GM18907 (cell line): Measurements from ENCODE around the gene NKD2.

Source experiments
- ATAC-seq: cut with Tn5 transposase; IDR thresholded peaks from one replicate; pipeline ENCODE4 v1.9.1; 2021; ENCODE audit warnings: mild to moderate bottlenecking, moderate library complexity; ENCODE audit not compliant: unreplicated experiment

NKD2 gene

DNA sequence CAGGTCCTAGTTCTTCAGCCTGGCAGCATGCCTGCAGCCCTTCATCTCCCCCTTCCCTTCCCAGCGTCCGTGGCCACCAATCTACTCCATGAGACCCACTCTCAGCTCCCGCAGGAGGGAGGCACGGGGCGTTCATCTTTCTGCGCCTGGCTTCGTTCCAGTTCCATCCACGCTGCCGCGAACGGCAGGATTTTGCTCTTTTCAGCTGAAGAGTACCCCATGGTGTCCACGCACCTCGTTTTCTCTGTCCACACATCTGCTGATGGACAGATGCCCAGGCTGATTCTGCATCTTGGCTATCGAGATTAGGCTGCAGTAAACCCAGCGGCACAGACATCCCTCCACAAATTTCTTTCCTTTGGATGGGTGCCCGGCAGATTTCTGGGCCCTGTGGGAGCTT is 30.5 kb upstream of the NKD2 start:
- no peak for ATAC-seq

DNA sequence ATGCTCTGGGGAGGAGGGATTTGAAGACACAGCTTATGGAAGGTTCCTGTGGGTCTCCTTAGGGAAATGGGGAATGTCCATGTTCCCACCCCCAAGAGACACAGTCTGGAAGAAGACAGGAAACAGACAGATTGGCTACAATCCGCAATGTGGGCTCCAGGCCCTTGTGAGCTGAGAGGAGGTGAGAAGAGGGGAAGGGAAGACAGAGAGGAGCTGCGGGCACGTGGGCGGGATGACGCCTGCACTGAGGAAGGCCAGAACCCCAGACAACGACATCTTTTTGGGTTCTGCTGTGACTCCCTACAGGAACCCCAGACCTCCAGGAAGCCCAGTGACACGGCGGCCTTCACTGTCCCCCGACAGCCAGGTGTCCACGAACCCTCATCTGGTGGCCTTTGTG is 29.9 kb upstream of the NKD2 start:
- ATAC-seq, result no peak

DNA sequence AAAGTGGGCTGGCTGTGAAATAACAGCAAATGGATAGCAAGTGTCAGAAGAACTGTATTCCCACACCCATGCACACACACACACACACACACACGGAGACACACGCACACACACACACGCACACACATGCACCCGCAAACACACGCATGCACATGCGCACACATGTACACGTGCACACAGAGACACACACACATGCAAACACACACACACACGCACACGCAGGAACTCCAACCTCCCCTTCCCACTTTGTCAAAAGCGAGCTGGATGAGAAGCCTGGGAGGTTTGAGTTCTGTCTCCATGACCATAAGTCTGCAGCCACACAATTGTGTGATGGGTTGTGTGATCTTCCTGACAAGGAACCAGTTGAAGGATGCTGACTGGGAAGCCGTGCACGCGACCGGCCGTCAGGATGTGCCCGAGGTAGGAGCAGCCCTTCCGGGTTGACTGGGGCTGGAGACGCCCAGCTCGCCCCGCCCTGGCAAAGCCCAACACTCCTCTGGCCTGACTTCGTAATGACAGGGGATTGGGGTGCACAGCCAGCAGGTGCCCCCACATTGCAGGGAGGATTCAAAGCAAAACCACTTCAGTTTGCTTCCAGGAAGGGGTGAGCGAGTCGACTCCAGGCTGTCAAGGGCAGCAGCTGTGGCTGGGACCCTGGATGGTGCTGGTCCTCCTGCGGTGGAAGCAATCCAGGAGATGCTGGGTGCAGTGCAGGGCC is 29.3 kb upstream of the NKD2 start:
- no peak for ATAC-seq

DNA sequence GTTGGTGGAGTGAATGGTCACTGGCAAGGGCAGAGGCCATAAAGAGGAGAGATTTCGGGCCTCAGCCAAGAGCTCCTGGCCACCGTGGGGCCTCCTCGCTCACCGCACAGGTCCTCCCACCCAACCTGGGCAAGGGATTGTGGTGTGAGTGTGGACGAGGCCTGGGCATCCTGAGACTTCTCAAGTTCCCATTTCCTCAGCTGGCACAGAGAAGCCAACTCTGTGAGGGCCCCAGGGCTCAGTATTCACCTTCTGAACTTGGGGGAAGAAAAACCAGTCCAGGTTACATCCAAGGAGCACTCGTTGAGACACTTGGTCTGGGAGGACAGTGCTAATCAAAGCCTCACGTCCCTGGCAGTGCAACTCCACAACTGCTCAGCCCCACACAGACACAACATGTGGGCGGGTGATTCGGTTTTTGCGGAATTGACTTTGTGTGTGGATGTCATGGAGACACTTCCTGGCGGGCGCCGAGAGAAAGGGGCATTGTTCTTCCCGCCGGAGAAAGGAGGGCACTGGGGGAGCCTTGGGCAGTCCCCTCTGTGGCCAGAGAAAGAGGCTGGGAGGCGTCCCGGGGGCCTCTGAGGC is 28.5 kb upstream of the NKD2 start:
- ATAC-seq, result no peak

DNA sequence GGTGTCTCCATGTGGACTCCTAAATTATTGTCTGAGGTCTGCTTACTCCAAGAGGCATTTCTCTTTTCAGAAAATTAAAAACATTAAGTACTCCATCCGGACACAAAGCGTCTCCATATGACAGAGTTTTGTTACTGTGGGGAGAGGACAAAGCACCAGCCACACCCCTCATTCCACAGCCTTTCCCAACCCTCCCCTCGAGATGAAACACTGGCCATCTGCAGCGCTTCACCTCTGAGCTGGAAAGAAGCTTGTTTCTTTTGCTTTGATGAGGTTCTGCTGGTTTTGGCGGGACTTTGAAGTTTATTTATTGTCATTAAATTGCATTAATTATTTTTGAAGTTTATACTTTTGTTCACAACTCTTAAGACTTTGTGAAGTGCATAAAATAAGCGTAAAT is 27.6 kb upstream of the NKD2 start:
- ATAC-seq, result no peak

DNA sequence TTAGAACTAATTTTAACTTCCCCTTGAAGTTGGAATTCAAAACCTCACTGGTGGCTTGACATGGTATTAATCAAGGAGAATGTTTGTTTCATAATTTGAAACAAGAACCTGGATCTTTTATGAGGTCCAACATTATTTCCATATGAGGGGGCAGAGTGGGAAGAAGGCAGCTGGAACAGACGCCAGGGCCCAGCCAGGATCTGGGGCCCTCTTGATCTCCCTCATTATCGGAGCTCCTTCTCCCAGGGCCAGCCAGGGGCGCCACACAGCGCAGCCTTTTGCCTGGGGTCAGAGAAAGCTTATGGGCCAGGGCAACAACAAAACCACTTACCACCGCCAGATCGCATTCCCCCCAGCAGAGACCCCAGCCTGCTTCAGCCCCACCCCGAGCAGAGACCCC is 27.1 kb upstream of the NKD2 start:
- ATAC-seq, result no peak

DNA sequence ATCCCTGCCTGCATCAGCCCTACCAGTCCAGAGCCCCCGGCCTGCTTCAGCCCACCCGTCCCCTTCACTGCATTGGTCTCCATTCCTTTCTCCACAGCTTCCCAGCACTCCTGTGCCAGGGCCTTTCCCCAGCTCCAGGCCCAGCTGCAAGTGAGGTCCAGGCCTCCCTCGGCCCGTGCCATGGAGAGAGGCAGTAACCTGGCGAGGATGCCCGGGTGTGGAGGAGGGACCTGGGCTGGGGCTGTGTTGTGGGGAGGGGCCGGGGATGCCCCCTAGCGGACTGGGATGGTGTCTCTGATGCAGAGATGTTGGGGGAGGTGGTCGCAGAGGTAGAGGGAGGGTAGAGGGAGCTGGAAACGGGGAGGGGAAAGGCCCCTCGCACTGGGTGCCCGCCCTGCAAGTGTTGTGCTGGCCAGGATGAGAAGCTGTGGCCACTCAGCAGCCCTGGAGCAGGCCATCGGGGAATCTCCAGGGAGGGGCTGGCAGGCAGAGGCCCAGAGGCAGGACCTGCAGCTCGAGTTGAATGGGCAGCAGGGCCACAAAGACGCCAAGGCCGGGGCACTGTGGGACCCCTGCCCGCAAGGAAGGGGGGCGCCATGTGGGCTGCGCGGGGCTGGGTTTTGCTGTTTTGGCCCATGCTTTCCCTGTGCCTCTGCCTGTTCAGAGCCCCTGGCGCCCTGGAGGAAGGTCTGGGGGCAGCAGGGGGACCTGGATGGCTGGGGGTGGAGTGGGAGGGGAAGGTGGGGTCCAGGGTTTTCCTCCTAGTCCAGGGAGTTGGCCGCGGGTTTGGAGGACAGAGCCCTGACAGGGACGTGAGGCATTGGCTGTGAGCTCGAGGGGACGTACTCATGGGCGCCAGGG is 26.0 kb upstream of the NKD2 start:
- ATAC-seq, result no peak

DNA sequence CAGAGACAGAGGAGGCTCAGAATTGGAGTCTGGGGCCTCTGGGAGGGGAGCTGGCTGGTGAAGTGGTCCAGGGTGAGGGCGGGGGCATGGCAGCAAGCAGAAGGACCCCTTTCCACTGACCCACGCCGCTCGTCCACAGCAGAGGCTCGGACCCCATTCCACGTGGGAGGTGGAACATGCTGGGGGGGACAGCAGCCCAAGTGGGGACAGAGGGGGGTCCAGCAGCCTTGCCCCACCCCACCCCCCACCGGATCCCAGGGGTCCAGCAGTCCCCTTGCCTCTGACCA is 25.4 kb upstream of the NKD2 start:
- no peak for ATAC-seq

DNA sequence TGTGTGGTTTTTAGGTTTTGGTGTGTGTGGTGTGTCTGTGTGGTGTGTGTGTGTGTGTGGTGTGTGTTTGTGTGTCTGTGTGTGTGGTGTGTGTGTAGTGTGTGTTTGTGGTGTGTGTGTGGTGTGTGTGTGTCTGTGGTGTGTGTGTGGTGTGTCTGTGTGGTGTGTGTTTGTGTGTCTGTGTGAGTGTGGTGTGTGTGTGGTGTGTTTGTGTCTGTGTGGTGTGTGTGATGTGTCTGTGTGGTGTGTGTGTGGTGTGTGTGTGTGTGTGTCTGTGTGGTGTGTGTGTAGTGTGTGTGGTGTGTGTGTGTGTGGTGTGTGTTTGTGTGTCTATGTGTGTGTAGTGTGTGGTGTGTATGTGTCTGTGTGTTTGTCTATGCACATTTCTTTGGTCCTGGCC is 25.0 kb upstream of the NKD2 start:
- ATAC-seq, result no peak

DNA sequence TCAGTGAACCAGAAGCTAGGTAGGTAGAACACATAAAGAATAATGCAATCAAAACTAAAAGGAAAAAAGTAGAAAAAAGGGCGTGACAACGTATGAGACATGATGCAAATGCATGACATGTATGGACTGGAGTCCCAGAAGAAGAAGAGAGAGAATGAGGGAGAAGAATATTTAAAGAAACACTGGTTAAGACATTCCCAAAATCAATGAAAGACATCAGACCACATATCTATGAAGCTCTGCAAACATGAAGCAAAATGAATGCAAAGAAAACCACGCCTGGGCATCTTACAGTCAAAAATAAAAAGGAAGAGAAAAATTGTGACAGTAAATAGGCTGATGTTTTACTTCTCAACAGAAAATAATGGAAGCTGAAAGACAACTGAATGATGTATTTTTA is 23.8 kb upstream of the NKD2 start:
- no peak for ATAC-seq

DNA sequence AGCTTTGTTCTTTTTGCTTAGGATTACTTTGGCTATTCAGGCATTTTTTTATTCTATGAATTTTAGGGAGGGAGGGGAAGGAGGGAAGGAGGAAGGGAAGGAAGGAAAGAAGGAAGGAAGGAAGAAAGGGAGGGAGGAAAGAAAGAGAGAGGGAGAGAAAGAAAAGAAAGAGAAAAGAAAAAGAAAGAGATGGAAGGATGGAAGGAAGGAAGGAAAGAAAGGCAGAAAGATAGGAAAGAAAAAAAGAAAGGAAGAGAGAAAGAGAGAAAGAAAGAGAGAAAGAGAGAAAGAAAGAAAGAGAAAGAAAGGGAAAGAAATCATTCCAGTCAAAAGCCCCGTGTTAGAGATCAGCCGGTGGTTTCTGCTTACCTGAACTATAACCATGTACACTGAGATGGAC is 20.8 kb upstream of the NKD2 start:
- ATAC-seq, result no peak

DNA sequence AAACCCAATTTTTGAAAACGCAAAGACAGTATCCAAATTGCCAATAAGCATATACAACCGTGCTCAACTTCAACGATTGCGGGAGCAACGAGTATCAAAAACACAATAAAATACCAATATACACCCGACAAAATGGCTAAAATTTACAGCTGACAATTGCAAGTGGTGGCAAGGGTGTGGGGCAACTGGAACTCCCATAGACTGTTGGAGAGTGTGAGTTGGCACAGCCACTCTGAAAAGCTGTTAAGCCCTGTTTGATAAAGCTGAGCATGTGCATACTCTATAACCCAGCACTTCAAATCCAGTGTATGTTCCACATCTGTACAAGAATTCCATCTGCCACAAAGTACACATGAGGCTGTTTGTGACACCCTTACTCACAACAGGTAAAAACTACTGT is 20.3 kb upstream of the NKD2 start:
- no peak for ATAC-seq

DNA sequence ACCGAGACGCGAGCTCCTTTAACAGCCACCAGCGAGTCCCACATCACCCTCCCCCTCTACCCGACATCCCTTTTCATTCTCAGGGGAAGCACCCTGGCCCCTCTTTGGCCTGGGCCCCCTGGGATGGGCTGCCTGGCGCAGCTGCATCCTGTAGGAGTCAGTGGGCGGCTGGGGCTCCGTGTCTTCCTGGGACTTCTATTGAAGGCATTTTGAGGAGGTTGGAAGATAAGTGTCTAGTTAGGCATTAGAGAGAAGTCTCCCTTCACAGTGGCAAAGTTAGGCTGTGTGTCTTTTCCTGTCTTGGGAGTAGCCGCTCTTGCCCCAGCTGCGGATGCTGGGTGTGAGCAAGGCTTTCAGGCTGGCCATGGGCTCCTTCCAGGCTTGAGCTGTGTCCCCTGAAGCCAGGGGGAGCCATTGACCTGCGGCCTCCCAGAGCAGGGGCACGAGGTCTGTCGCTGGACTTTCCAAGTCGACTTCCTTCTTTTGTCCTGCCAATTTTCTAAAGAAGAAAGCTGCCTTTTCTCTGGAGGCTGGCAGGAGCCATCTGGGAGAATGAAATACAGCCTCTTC is 18.6 kb upstream of the NKD2 start:
- no peak for ATAC-seq

DNA sequence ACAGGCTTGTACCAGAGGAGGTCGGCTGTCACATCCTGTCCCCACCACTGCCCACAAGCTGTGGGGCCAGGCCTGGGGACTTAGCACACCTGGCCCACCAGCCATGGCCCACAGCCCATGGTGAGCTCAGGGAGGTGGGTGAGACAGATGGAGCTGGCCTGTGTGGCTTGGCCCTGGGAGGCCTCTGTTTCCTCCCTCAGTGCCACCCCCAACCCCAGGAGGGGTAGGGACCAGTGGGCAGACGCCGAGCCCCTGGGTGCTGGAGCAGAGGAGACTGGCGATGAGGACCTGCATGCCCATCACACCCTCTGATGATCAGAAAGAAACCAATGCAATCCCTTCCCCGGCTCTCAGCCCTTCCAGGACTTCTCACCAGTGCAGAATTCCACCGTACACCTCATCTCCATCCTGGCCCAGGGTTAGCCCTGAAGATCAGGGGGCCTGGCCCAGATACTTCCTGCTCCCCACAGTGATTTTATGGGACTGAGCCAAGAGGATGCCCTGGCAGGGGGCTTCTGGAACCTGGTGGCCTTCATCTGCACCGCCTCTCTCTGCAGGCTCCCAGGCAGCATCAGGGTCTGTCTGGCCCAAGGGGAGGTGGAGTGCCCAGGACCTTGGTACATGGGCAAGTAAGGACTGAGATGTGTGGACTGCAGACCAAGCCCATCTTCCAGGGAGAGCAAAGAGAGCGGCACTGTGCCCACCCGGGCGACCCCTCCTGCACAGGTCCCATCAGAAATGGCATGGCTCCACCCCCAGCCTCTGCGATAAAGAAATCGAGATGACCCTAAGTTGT is 16.9 kb upstream of the NKD2 start:
- ATAC-seq, result no peak

DNA sequence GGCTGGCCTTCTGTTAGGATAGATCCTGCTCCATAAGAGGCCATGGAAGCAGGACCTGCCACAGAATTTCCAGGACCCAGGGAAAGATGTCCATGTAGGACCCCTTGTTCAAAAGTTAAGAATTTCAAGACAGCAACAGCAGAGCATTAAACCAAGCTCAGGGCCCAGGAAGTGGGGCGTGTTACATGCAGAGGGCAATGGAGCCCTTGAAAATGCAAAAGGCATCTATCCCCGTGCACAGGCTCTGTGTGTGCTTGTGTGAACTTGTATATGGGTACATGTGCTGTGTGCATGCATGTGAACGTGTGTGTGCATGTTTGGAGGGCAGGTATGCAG is 14.4 kb upstream of the NKD2 start:
- ATAC-seq, result no peak

DNA sequence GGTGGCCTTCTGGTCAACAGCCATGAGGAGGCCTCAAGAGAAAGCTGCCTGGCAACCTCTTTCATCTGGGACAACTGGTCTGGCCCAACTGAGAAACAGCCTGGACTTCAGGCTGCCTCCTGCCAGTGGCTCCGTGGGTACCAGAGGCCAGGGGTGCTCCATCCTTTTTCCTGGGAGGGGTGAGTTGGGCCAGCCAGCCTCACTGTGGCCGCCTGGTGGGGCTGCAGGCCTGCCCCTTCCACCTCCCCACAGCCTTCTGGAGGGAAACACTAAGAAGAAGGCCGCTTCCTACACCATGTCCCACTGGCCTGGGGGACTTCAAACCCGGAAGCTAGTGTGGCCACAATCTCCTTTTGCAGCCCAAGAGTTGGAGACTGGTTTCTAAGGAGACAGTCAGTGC is 13.8 kb upstream of the NKD2 start:
- no peak for ATAC-seq

DNA sequence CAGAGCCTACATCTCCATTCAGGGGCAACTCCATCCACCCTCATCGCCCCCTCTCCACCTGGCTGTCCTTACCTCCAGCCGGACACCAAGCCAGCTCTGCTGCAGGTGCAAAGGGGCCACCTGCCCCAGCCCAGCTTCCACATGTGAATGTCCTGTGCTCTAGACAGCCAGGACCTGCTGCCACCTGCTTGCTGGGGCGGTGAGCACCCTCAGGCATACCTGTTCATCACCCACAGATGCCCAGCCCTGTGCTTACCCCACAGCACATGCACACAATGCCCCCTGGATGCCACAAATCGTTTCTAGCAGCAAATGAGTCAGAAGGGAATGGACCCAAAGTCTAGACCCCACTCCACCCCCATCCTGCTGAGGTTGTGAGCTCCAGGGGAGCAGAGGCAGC is 13.3 kb upstream of the NKD2 start:
- no peak for ATAC-seq

DNA sequence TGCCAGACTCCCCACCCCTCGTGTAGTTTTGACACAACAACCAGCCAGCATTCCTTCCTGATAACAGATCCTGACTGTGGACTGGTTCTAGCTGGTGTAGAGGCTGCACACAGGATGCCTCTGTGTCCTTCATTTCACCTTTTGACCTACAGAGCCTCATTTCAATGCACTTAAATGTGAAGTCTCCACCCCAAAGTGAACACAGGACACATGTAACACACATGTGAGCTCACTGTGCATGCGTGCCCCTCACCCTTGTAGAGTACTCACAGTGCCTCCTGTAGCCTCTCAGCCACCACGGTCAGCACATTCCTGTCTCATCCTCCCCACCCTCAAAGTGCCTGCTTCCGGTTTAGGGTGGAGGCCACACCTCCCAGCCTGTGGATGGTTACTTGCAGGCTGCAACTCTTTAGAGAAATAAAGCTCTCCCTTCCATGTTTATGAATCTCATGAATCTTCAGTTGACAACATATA is 11.6 kb upstream of the NKD2 start:
- no peak for ATAC-seq

DNA sequence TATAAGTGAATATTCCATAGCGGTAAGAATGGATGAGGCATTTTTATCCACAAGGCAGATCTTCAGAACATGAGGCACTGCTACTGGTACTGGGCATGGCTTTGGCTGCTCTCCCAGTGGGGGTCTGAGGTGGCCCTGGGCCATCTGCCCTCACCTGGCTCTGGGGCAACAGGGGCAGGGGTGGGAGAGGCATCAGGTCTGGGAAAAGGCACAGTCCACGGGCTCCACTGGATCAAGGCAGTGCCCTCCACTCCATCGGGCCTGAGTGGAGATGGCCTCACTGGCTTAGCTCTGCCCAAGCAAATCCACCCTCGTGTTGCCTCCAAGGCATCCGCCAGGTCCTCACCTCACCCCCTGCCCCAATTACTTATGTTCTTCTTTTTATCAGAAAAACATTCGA is 10.9 kb upstream of the NKD2 start:
- ATAC-seq, result no peak

DNA sequence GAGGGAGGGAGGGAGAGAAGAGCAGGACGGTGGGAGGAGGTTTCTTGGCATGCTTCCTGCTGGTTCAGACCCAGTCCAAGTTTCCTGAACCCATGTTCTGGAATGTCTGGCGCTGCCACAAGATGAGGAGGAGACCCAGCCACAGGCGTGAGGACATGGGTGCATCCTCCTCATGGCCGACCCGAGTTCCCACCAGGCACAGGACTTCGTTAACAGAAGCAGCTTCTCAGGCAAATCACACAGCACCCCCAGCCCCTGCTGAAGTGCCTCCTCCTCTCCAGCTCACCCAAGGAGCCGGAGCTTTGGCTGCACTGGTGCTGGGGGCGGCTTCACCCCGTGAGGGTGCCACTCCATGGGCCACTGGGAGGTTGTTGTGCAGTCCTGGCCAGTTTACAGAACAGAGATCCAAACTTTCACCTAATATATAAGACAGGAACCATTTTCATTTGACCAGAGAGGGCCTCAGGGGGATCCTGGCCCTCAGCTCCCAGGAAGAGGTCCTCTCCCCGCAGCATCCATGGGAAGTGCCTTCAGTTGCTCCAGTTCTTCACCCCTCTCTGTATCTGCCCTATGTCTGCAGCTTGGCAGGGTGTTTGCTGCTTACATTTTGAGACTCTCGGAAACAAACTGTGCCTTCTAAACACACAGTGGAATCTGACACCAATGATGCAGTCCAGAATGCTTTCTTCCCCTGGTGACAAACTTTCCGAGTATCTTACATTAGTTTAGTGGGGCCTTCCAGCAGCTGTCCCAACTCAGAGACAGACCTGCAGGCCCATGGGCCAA is 10.2 kb upstream of the NKD2 start:
- no peak for ATAC-seq
